Prostate gland (tissue), 2 donors: ENCODE measurements around the gene TUBB4B.

Source experiments
- CTCF ChIP-seq, 4 experiments: fragments of 200-600 bp in 2 of 4; fragments of 450-650 bp in 2 of 4; sonication (generic) in 2 of 4; IDR thresholded peaks; 1 replicate in 3 of 4; 2 replicates in 1 of 4; pipeline ENCODE4 v1.5.1; 2016 to 2019; ENCODE audit warnings: antibody characterized with exemption in 4 of 4, mild to moderate bottlenecking in 2 of 4, moderate library complexity in 2 of 4
- POLR2AphosphoS5 ChIP-seq: sonication (generic); formaldehyde crosslinking; IDR thresholded peaks from one replicate; pipeline ENCODE4 v1.6.1; 2017; ENCODE audit warnings: antibody characterized with exemption

- TF ChIP-seq POLR2AphosphoS5 (no peak), CTCF (IDR thresholded peaks at IDR 0.05) (no peak)
These were observed 4.6 kb downstream of the TUBB4B start for GRCh38 chr9:137245450-137246421.
